K562 (cell line): Measurements from ENCODE around the gene FBXO44. TPM values are rescaled to one million over a fixed set of nuclear protein-coding genes. Genes with fewer than 3 reads are reported as not detected.

ENCODE experiments used
- AFF4 ChIP-seq: sonication (generic); formaldehyde crosslinking; IDR thresholded peaks from 2 replicates; pipeline ENCODE4 v1.8.0; 2023; ENCODE audit warnings: mild to moderate bottlenecking, missing genetic modification reagents
- GATA2 ChIP-seq: sonication (generic); formaldehyde crosslinking; IDR thresholded peaks from 2 replicates; pipeline ENCODE4 v1.4.0; 2020; ENCODE audit warnings: mild to moderate bottlenecking, missing genetic modification reagents
- KLF10 ChIP-seq: fragments of 250-450 bp; sonication (Bioruptor Pico); IDR thresholded peaks from 2 replicates; pipeline ENCODE4 v1.6.1; 2021; ENCODE audit warnings: matching md5 sums
- RBM22 ChIP-seq: fragments of 200-400 bp; formaldehyde crosslinking; IDR thresholded peaks from 2 replicates; pipeline ENCODE4 v1.6.1; 2018; ENCODE audit warnings: low read length, low read depth; ENCODE audit not compliant: poor library complexity, severe bottlenecking
- RBM25 ChIP-seq: fragments of 200-400 bp; formaldehyde crosslinking; IDR thresholded peaks from 2 replicates; pipeline ENCODE4 v1.6.1; 2018; ENCODE audit warnings: low read length, low read depth, moderate library complexity; ENCODE audit not compliant: severe bottlenecking
- ZBTB40 ChIP-seq, 2 experiments: fragments of 450-650 bp in 1 of 2; sonication (generic) in 1 of 2; formaldehyde crosslinking in 1 of 2; IDR thresholded peaks; 2 replicates each; pipeline versions ENCODE4 v1.7.1 to v1.9.0; 2016 to 2022; ENCODE audit warnings: inconsistent platforms in 1 of 2, mild to moderate bottlenecking in 1 of 2, missing genetic modification reagents in 1 of 2
- ZC3H11A ChIP-seq: IDR thresholded peaks from 2 replicates; pipeline ENCODE4 v1.6.1; 2012; ENCODE audit warnings: low read depth, low read length, improper control_type of control experiment
- ZNF134 ChIP-seq: fragments of 250-450 bp; sonication (Bioruptor Pico); conservative IDR thresholded peaks from 2 replicates; pipeline ENCODE4 v1.4.0; 2020
- polyA plus RNA-seq, 8 experiments: library from polyadenylated mRNA; depleted of rRNA in 4 of 8; stranded (reverse) in 5 of 8; unstranded in 3 of 8; fragments of >200 nt; fragmentation: Nextera tagmentation in 2 of 8; fragmentation: Illumina TruSeq in 1 of 8; extraction: Ambion mirVana in 2 of 8; extraction: Trizol in 1 of 8; gene quantifications; 2 replicates each; pipeline versions ENCODE4 v1.2.1 to v1.2.3, GENCODE V29; 2011 to 2014; ENCODE audit warnings: inconsistent platforms in 1 of 8, missing spikeins in 1 of 8
- total RNA-seq, 7 experiments: library from RNA; depleted of rRNA in 6 of 7; stranded (reverse); fragments of >200 nt in 6 of 7; fragmentation: Illumina TruSeq in 2 of 7; extraction: Trizol in 2 of 7; gene quantifications; 2 replicates each; pipeline versions ENCODE4 v1.2.1 to v1.2.3, GENCODE V29; 2011 to 2021; ENCODE audit warnings: low replicate concordance in 1 of 7

Gene FBXO44
- total and polyA plus RNA-seq, 9 of the 15 experiments (the other 6 are each of a cell fraction or from before 2014, with no cell fraction given) = 0.69 to 20.9 (median 6.7) TPM

- TF ChIP-seq ZBTB40 (IDR thresholded peaks at IDR 0.05) (no peak), ZBTB40 (CRISPR knock-in tag; IDR thresholded peaks at IDR 0.05) (no peak), RBM22 (no peak), KLF10 (CRISPR knock-in tag) (no peak), RBM25 (peak; percentile 54), ZNF134 (CRISPR knock-in tag) (no peak), GATA2 (CRISPR knock-in tag) (no peak), ZC3H11A (no peak), AFF4 (CRISPR knock-in tag) (no peak)
Observed at GRCh38 chr1:11639372-11639771, 15.3 kb upstream of the FBXO44 start (continued).
